SK-N-SH (cell line): ENCODE measurements around the gene BDKRB1. TPM values are rescaled to one million over a fixed set of nuclear protein-coding genes. Genes with fewer than 3 reads are reported as not detected.

Experiments
- CTCF ChIA-PET: fragments of 300-600, 350-600 bp; formaldehyde crosslinking; extraction: SDS; loops from one replicate; lab custom pipeline; 2021; lab: Yijun Ruan, JAX
- POLR2A ChIA-PET: fragments of 350-600 bp; sonication (Branson Sonifier 250); formaldehyde crosslinking; extraction: SDS; loops from one replicate; lab custom pipeline; 2020; ENCODE audit warnings: antibody characterized with exemption, inconsistent platforms; lab: Yijun Ruan, JAX
- DNase-seq: peaks from one replicate; pipeline ENCODE4 v3.0.0; 2012
- H2AFZ ChIP-seq: fragments of 200-600 bp; sonication (generic); 2 replicates; pipeline ENCODE4 v1.8.1; 2016; ENCODE audit warnings: antibody characterized with exemption, mild to moderate bottlenecking, low read depth
- H3F3A ChIP-seq: fragments of 200-600 bp; sonication (generic); replicated peaks from 2 replicates; pipeline ENCODE3; 2016; ENCODE audit warnings: antibody characterized with exemption, mild to moderate bottlenecking; ENCODE audit not compliant: insufficient read depth
- H3K27ac ChIP-seq, 2 experiments: fragments of 200-500 bp in 1 of 2; fragments of 200-600 bp in 1 of 2; sonication (Bioruptor generic) in 1 of 2; sonication (generic), shearing (Covaris generic) in 1 of 2; 2 replicates each; pipeline versions ENCODE4 v1.5.1 to v1.6.1; 2014 to 2016; ENCODE audit warnings: low read depth in 2 of 2, inconsistent platforms in 1 of 2, low read length in 1 of 2, mild to moderate bottlenecking in 1 of 2, mixed read lengths in 1 of 2
- H3K27me3 ChIP-seq: fragments of 200-600 bp; sonication (generic), shearing (Covaris generic); 2 replicates; pipeline ENCODE4 v1.6.1; 2016; ENCODE audit warnings: mixed run types; ENCODE audit not compliant: insufficient read depth
- H3K36me3 ChIP-seq, 2 experiments: fragments of 200-500 bp in 1 of 2; fragments of 200-600 bp in 1 of 2; sonication (Bioruptor generic) in 1 of 2; sonication (generic) in 1 of 2; replicated peaks in 1 of 2; 2 replicates each; pipeline versions ENCODE3 to v1.5.1; 2014 to 2016; ENCODE audit warnings: low read length in 1 of 2, mild to moderate bottlenecking in 1 of 2; ENCODE audit not compliant: insufficient read depth in 2 of 2, control insufficient read depth in 1 of 2
- H3K4me1 ChIP-seq, 2 experiments: fragments of 200-500 bp in 1 of 2; fragments of 200-600 bp in 1 of 2; sonication (Bioruptor generic) in 1 of 2; sonication (generic), shearing (Covaris generic) in 1 of 2; 2 replicates each; pipeline versions ENCODE4 v1.5.1 to v1.6.1; 2014 to 2016; ENCODE audit warnings: low read depth in 1 of 2, low read length in 1 of 2, mixed run types in 1 of 2; ENCODE audit not compliant: insufficient read depth in 2 of 2, control insufficient read depth in 1 of 2
- H3K4me2 ChIP-seq: fragments of 200-600 bp; sonication (generic), shearing (Covaris generic); 2 replicates; pipeline ENCODE4 v1.6.1; 2017; ENCODE audit warnings: mixed run types
- H3K4me3 ChIP-seq, 2 experiments: fragments of 200-500 bp in 1 of 2; fragments of 200-600 bp in 1 of 2; sonication (Bioruptor generic) in 1 of 2; sonication (generic), shearing (Covaris generic) in 1 of 2; 2 replicates each; pipeline versions ENCODE4 v1.5.1 to v1.8.1; 2014 to 2016; ENCODE audit warnings: low read depth in 2 of 2, inconsistent platforms in 1 of 2, low read length in 1 of 2, mild to moderate bottlenecking in 1 of 2, mixed read lengths in 1 of 2, moderate library complexity in 1 of 2
- H3K79me2 ChIP-seq: fragments of 200-600 bp; sonication (generic); 2 replicates; pipeline ENCODE4 v1.8.1; 2017; ENCODE audit warnings: mild to moderate bottlenecking; ENCODE audit not compliant: insufficient read depth
- H3K9ac ChIP-seq: fragments of 200-600 bp; sonication (generic); 2 replicates; pipeline ENCODE4 v1.6.1; 2017; ENCODE audit warnings: mixed run types
- H3K9me2 ChIP-seq: fragments of 200-600 bp; sonication (generic); 2 replicates; pipeline ENCODE4 v1.6.1; 2017; ENCODE audit warnings: mixed run types
- H3K9me3 ChIP-seq: fragments of 200-600 bp; sonication (generic); 2 replicates; pipeline ENCODE4 v1.6.1; 2017; ENCODE audit warnings: mixed run types, mild to moderate bottlenecking, moderate library complexity
- H4K20me1 ChIP-seq: fragments of 200-600 bp; sonication (generic); 2 replicates; pipeline ENCODE4 v1.6.1; 2017; ENCODE audit warnings: mild to moderate bottlenecking, mixed run types; ENCODE audit not compliant: insufficient read depth
- CHD2 ChIP-seq: fragments of 150-350 bp; IDR thresholded peaks from 2 replicates; pipeline ENCODE4 v1.6.1; 2018; ENCODE audit warnings: low read length; ENCODE audit not compliant: partially characterized antibody
- CTCF ChIP-seq: fragments of 200-600 bp; sonication (generic); IDR thresholded peaks from 2 replicates; pipeline ENCODE4 v1.6.1; 2017; ENCODE audit warnings: antibody characterized with exemption, mild to moderate bottlenecking, moderate library complexity
- EP300 ChIP-seq, 2 experiments: IDR thresholded peaks; 2 replicates each; pipeline versions ENCODE4 v1.4.0 to v1.6.1; 2012; ENCODE audit warnings: borderline replicate concordance in 1 of 2, low read depth in 1 of 2, low read length in 1 of 2
- FOXJ3 ChIP-seq: sonication (generic); formaldehyde crosslinking; IDR thresholded peaks from 2 replicates; pipeline ENCODE4 v1.5.1; 2020; ENCODE audit warnings: mild to moderate bottlenecking, missing genetic modification reagents
- GABPA ChIP-seq: IDR thresholded peaks from 2 replicates; pipeline ENCODE4 v1.4.0; 2012; ENCODE audit warnings: low read depth, mild to moderate bottlenecking
- RAD21 ChIP-seq: IDR thresholded peaks from 2 replicates; pipeline ENCODE4 v1.6.1; 2012; ENCODE audit warnings: mild to moderate bottlenecking, low read length
- RCOR1 ChIP-seq: fragments of 150-350 bp; IDR thresholded peaks from 2 replicates; pipeline ENCODE4 v1.6.1; 2017; ENCODE audit warnings: antibody characterized with exemption, low read length
- REST ChIP-seq: IDR thresholded peaks from 2 replicates; pipeline ENCODE4 v1.6.1; 2012; ENCODE audit warnings: mild to moderate bottlenecking, low read depth, low read length, moderate library complexity
- RFX5 ChIP-seq: IDR thresholded peaks from 2 replicates; pipeline ENCODE4 v1.6.1; 2012; ENCODE audit warnings: mild to moderate bottlenecking, improper control_type of control experiment, low read length
- SIN3A ChIP-seq: IDR thresholded peaks from 2 replicates; pipeline ENCODE4 v1.6.1; 2012; ENCODE audit warnings: low read depth, mild to moderate bottlenecking, low read length, moderate library complexity, borderline replicate concordance
- SMC3 ChIP-seq: IDR thresholded peaks from 2 replicates; pipeline ENCODE4 v1.6.1; 2012; ENCODE audit warnings: low read depth, low read length, improper control_type of control experiment
- USF2 ChIP-seq: fragments of 150-350 bp; IDR thresholded peaks from 2 replicates; pipeline ENCODE4 v1.6.1; 2017; ENCODE audit warnings: antibody characterized with exemption, low read length, low read depth, borderline replicate concordance
- ZBTB33 ChIP-seq: IDR thresholded peaks from 2 replicates; pipeline ENCODE4 v1.4.0; 2012; ENCODE audit warnings: low read depth, borderline replicate concordance
- polyA plus RNA-seq, 3 experiments: library from polyadenylated mRNA; depleted of rRNA; stranded (reverse); fragments of >200 nt; gene quantifications; 2 replicates each; pipeline ENCODE4 v1.2.3, GENCODE V29; 2012

BDKRB1 gene
- polyA plus RNA-seq, 1 of the 3 experiments (the other 2 are of a cell fraction): 14.4 TPM

- Histone ChIP-seq H3K27me3 (no peaks in the 10 kb centered on the region), H3K4me2 (no peak overlapping the region), H2AFZ (no peak overlapping the region), H3F3A (peaks cover 31% of the 10 kb centered on the region), H3K4me1 (peaks cover 8 to 20% of the 10 kb centered on the region in 2 experiments), H3K4me3 (no peak overlapping the region), H3K9ac (no peak overlapping the region), H3K9me3 (peaks cover 10% of the 10 kb centered on the region; the same call in 1 of the 2 replicates), H3K27ac (no peak overlapping the region), H3K79me2 (peaks cover 59% of the 10 kb centered on the region), H3K9me2 (no peaks in the 10 kb centered on the region), H3K36me3 (peaks cover 0 to 19% of the 10 kb centered on the region in 2 experiments), H4K20me1 (no peaks in the 10 kb centered on the region)
- no peak for TF ChIP-seq GABPA
- no peak for TF ChIP-seq USF2
- no peak for TF ChIP-seq CHD2
- TF ChIP-seq RCOR1: no peak
- TF ChIP-seq SMC3: no peak
- TF ChIP-seq FOXJ3 (CRISPR knock-in tag): no peak
- no peak for TF ChIP-seq SIN3A
- TF ChIP-seq RFX5: no peak
- no peak for TF ChIP-seq REST
- no peak for TF ChIP-seq ZBTB33
- TF ChIP-seq CTCF: no peak
- no peak for TF ChIP-seq EP300 (IDR thresholded peaks at IDR 0.05; ENCODE audit: borderline replicate concordance in 1 of 2, low read depth in 1 of 2, low read length in 1 of 2)
- TF ChIP-seq RAD21: no peak
- CTCF ChIA-PET: interaction anchor here (0.6 to 1.4 kb wide), 2 partner anchors 26 to 53 kb away, joined by 3 read pairs; no protein-coding TSS in a partner anchor
- no peak for DNase-seq
- POLR2A ChIA-PET: no interaction called here
Measured at GRCh38 chr14:96257900-96258299, 1.9 kb downstream of the BDKRB1 start.
